ENCODE data around the gene SPAG17.

Gene SPAG17

GRCh38 chr1:118084400-118084799 is 100.6 kb downstream of the SPAG17 start:
- no peak for DNase-seq (ENCODE audit: insufficient read length, low spot score)

GRCh38 chr1:118082984-118083383 is 102.0 kb downstream of the SPAG17 start:
- FAIRE-seq = no peak
- no peak for DNase-seq (ENCODE audit: insufficient read length, low spot score)

More at GRCh38 chr1:118084400-118084799, 100.6 kb downstream of the SPAG17 start:
- FAIRE-seq = no peak

- FAIRE-seq (no peak), DNase-seq (ENCODE audit: insufficient read length, low spot score) (no peak)
Observed at GRCh38 chr1:118081387-118081786, 103.6 kb downstream of the SPAG17 start.

- DNase-seq (ENCODE audit: insufficient read length, low spot score) = no peak
- no peak for FAIRE-seq
Observed at GRCh38 chr1:118077331-118078045, 107.5 kb downstream of the SPAG17 start.

DNA sequence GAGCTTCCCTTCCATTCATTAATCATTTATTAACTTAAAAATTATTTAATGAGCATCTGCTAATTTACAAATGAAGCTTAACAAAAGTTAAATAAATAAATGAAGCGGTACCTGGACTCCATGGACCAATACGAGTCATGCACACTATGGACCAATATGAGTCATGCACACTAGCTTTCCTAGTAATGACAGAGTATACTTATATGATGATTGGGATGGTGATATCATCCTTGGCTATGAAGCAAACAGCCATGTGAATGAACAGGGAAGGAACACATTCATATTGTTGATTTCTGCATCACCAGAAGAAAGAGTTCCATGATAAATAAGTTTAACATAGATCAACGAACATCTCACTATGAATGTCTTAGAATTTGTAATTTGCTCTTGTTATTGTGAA is 109.9 kb downstream of the SPAG17 start:
- FAIRE-seq (no peak), DNase-seq (ENCODE audit: insufficient read length, low spot score) (no peak)

- DNase-seq (ENCODE audit: insufficient read length, low spot score) = no peak
- FAIRE-seq = no peak
Observed at GRCh38 chr1:118073648-118074435, 111.2 kb downstream of the SPAG17 start.

DNA sequence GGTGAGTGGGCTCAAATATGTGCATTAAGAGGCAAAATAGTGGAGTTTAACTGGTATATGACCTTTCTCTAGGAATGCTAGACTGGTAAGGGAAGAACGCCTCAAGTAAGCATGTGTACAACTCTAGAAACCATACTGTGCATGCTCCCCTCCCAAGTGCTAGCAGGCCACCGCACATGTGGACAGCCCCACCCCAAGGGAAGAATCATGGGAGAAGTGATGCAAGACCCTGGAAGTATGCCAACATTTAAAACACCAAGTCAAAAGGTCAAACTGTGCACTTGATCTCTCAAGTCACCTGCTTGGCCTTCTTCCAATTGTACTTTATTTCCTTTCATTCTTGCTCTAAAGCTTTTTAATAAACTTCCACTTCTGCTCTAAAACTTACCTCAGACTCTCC is 135.0 kb downstream of the SPAG17 start:
- FAIRE-seq (no peak), DNase-seq (ENCODE audit: insufficient read length, low spot score) (no peak)

DNA sequence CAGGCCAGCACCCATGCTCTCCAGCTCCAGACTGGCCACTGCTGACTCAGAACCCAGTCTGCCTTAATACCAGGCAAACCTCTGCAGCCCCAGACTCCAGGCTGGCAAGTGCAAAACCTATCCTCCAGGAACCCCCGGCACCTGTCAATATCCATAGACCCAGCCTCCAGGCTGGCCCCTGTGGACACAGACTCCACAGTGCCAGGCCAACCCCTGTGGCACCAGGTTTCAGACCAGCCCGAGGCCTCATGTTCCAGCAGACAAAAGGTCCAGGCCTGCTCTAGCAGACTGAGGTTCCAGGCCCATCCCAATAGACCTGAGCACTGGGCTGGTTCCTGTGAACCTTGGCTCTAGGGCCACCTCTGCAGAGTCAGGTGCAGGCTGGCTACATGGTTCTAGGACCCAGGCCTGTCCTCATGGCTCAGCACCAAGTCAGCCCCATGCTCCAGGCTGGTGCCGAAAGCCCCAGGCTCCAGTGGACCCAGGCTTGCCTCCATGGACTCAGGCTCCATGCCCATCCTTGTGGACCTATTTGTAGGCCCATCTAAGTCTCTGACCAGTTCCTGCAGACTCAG is 137.3 kb downstream of the SPAG17 start:
- DNase-seq (ENCODE audit: insufficient read length, low spot score) (no peak), FAIRE-seq (no peak)

DNA sequence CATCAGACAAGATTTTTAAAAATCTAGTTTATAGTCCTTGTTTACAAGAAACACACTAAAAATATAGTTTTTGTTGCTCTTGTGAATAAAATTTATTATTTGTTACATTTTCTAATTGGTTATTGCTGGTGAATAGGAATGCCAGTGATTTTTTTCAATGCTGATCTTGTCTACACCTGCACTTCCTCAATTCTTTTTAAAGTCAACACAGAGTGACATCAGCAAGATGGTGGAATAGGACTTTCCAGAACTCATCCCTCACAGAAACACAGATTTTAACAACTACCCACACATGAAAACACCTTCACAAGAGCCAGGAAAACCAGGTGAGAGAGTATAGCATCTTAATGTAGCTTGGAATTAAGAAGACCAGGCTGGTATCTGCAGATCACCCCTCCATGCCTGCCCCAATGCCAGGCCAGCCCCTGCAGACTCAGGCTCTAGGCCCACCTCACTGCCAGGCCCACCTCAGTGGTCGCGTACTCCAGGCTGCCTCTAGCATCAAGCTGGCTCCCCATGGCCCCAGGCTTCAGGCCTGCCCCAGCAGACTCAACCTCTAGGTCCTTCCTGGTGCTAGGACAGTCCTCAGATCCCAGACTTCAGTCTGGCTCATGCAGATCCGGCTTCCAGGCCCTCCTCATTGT is 137.9 kb downstream of the SPAG17 start:
- FAIRE-seq = no peak
- DNase-seq (ENCODE audit: insufficient read length, low spot score) = no peak

DNA sequence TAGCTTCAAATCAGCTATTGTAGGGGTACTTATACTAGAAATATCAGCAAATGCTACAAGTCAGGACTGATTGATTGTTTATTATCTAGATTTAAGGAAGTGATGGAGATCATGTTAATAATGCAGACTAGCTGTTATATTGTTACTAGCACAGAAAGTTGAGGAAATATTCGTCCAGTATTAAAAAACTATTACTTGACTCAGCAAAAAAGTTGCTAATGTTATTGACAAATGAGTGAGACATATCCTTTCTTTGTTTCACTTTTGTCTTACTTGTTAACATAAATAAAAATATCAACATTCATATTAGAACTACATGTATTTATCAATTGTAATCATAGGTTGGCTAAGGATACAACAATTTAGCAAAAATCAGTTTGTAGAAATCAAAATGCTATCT is 141.4 kb downstream of the SPAG17 start:
- DNase-seq (ENCODE audit: insufficient read length, low spot score) (no peak), FAIRE-seq (no peak)

GRCh38 chr1:118042501-118042900 is 142.5 kb downstream of the SPAG17 start:
- no peak for FAIRE-seq
- DNase-seq (ENCODE audit: insufficient read length, low spot score) = no peak

DNA sequence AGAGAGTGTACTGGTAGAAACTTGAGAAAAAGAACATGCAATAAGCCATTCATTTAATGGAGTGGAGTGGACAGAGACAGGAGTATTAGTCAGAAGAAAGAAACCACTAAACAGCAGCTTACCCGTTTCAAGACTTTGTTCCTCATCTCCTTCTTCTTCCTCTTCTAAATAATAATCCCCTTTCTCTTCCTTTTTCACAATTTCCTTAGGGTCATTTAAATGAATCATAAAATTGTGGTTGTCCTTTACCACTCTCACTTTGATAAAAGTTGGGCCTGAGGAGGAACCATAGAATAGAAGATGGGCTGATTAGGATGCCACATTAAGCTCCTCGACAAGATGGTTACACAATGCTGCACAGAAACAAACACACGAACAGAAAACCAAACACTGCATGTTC is 145.9 kb downstream of the SPAG17 start:
- FAIRE-seq (no peak), DNase-seq (ENCODE audit: insufficient read length, low spot score) (no peak)

GRCh38 chr1:118032883-118033282 is 152.1 kb downstream of the SPAG17 start:
- FAIRE-seq = no peak

DNA sequence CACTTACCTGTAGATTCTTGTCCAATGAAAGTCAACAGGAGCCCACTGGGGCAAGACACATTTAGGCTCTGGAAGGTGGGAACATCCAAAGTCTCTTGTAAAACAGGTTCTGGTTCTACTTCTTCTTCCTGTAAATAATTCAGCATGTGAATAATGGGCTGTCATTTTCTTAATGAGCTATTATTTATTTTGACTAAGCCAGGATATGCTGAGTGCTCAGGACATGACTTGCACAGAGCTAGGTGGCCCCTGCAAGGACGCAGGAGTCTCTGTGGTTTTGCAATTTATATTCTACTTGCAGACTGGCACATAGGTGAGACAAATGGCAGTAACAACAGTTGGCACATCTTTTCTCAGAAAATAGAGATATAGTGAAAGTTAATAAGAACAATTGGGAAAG is 156.8 kb downstream of the SPAG17 start:
- no peak for DNase-seq (ENCODE audit: insufficient read length, low spot score)
- FAIRE-seq = no peak

More at GRCh38 chr1:118032883-118033282, 152.1 kb downstream of the SPAG17 start:
- no peak for DNase-seq (ENCODE audit: insufficient read length, low spot score)

DNA sequence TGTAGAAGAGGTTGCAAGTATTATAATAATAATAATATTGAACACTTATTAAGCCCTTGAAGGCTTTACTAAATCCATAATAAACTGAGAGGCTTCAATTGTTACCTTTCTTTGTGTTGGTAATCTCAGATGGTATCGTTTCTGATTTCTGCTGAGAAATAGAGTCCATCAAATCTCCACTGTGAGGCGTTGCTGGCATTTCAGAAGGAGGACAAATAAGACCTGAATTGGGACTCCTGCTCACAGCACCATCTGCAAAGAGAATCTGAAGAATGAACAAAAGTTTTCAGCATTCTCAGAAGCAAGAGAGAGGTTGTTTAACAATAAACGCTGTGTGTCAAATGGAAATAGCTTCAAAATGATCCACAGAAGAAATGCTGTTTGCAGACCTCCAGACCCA is 161.8 kb downstream of the SPAG17 start:
- DNase-seq (ENCODE audit: insufficient read length, low spot score) (no peak), FAIRE-seq (no peak)

DNA sequence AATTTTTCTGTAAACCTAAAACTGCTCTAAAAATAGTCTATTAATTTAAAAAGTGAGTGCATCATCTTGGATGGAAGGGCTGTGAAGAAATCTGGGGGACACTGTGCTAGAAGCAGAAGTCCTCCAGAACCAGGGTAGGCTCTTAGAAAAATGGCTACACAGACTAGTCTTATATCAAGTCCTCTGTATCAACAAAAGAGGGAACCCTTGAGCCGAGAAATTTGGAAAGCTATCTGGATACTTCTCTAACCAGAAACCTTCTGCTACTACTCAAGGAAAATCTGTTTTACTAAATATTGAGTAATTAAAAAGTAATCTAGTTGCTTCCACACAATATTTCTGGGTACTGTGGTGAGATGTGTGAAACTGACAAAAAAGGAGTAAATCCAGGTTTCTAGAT is 163.4 kb downstream of the SPAG17 start:
- FAIRE-seq = no peak

DNA sequence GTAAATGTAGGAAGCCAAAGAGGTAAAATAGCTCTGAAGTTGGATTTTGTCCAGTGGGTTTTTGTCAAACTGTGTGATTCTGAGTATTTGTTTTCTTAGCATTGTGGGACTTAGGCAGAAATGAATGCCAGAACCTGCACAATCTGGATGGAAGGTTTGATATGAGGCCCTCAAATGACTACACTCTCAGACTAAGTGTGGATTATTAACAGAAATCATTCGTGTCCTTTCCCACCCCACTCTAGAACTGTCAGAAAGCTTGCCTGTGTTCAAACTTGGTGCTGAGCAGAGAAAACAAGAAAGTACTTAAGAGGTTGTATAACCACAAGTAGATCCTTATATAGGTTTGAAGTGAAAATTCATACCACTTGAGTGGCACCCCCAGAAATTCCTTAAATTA is 167.0 kb downstream of the SPAG17 start:
- DNase-seq (ENCODE audit: insufficient read length, low spot score) = no peak
- FAIRE-seq = no peak

More for the DNA sequence above, 163.4 kb downstream of the SPAG17 start:
- DNase-seq (ENCODE audit: insufficient read length, low spot score) = no peak

- FAIRE-seq (no peak), DNase-seq (ENCODE audit: insufficient read length, low spot score) (no peak)
Observed at GRCh38 chr1:118013938-118014337, 171.1 kb downstream of the SPAG17 start.

DNA sequence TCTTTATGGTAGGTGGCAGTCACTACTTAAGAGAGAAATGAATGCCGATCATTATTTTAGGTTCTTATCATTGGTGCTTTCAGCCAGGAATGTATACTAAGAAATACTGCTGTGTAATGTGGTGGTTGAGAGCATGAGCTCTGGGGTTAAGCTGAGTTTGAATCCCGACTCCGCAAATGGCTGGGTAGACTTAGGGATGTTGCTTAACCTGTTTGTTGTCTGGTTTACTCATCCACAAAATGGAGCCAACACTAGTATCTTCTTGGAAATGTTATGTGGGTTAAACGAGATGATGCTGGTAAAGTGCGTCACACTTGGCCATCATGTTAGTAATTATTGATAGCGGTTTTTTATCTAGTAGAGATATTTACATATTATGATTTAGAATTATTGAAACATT is 171.7 kb downstream of the SPAG17 start:
- FAIRE-seq (no peak), DNase-seq (ENCODE audit: insufficient read length, low spot score) (no peak)

DNA sequence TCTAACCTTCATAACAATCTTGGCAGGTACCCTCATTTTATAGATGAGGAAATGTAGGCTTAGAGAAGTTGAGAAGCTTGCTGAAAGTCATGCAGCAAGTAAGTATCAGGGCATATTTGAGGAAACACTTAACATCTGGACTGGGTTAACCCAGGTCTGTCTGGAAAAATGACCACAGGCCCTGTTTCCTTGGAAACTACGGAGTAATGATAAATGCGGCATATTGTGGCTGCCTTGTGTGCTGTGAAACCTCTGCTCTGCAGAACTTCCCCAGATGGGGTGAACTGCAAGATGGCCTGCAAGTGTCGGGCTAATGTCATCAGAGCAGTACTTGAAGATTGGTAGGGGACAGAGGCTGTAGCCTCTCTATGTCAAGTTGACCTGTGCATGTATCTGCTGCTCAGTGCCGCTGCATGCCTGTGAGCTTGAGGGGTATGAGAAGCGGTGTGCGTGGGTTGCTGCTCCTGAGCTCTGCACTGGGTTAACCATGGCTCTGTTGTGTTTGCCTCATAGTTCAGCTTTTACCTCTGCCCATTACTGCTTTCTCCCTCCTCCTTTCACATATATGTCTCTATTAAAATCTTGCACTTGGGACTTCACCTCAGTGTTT is 172.4 kb downstream of the SPAG17 start:
- no peak for DNase-seq (ENCODE audit: insufficient read length, low spot score)
- FAIRE-seq = no peak

DNA sequence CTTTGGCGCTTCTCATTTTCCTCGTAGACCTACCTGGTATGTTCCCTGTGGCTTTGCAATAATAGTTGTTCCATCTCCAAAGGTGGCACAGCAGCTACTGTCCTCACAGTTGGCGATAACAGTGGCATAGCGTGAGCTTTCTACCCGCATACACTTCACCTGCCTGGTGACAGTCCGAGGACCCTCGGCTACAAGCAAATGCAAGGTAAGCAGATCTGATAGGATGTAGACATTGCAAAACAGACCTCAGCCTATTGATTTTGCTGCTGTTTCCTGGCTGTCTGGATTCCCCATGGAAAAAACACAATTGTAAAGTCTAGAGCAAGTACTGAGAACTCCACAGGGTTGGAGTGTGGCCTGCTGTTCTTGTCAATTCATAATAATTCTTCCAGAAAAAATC is 177.0 kb downstream of the SPAG17 start:
- FAIRE-seq = no peak

More for the DNA sequence above, 177.0 kb downstream of the SPAG17 start:
- no peak for DNase-seq (ENCODE audit: insufficient read length, low spot score)
